Esophagus mucosa (tissue), 1 donor: Measurements from ENCODE around the gene CCDC106. TPM values are rescaled to one million over a fixed set of nuclear protein-coding genes. Genes with fewer than 3 reads are reported as not detected.

Experiments
- ATAC-seq: fragments of 200-7000 bp; cut with Tn5 transposase; one replicate; pipeline ENCODE4 v1.9.1; 2020
- total RNA-seq: library from RNA; stranded (reverse); gene quantifications from one replicate; pipeline ENCODE4 v1.2.4, GENCODE V29; 2023
- donor health status: DM: yes; HTN: yes; CAD: no.

The CCDC106 gene
- total RNA-seq, 1 donor from 2014 or later: 4.7 TPM

DNA sequence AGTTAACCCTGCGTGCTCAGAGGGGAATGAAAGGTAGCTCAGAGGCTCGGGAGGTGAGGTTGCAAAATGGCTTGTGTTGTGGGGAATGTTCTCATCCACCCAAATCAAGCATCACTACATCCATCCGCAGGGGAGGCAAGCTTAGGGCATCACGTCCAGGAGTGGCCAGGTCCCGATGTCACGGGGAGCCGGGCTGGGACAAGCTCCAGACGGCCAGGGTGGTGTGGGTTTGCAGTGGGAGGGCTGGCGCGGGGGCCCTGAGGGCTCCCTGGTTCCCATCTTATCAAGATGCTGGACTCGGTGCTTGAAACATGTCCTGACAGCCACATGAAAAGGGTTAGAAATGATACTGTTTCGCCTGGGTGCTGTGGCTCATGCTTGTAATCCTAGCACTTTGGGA lies 52.8 kb downstream of the CCDC106 start:
- no peak for ATAC-seq

DNA sequence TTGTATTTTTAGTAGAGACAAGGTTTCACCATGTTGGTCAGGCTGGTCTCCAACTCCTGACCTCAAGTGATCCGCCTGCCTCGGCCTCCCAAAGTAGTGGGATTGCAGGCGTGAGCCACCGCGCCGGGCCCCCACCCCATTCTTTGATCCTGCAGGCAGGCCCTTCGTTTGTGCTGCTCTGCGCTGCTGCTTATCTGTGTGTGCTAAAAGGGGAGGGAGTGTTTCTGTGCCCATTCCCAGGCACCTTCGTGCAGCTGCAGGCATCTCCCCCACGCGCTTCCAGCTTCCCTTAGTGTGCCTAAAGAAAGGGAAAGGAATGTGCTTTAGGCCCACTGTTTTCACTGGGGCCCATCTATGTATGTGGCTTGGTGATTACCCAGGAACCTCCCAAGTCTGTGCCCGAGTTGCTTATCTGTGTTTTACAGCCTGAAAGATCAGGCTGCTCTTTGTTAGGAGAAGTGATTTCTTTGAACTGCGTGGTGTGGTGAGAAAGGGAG lies 54.2 kb downstream of the CCDC106 start:
- no peak for ATAC-seq

Other genes starting within 250 kb of the CCDC106 start
- gene UBE2S, start 240.4 kb upstream of the CCDC106 start, total RNA-seq: 76.4 TPM
- not detected for gene SHISA7, start 204.9 kb upstream of the CCDC106 start, total RNA-seq
- 41.9 TPM for gene ISOC2, start 186.6 kb upstream of the CCDC106 start, total RNA-seq
- gene C19orf85, start 183.5 kb upstream of the CCDC106 start, total RNA-seq: not detected
- gene ZNF628, start 171.6 kb upstream of the CCDC106 start, total RNA-seq: 3.7 TPM
- 7.5 TPM for gene NAT14, start 163.0 kb upstream of the CCDC106 start, total RNA-seq
- gene SSC5D, start 159.8 kb upstream of the CCDC106 start, total RNA-seq: 0.24 TPM
- not detected for gene SBK2, start 111.1 kb upstream of the CCDC106 start, total RNA-seq
- gene SBK3, start 102.7 kb upstream of the CCDC106 start, total RNA-seq: 0.80 TPM
- 3.4 TPM for gene ZNF579, start 67.4 kb upstream of the CCDC106 start, total RNA-seq
- 7.1 TPM for gene FIZ1, start 48.7 kb upstream of the CCDC106 start, total RNA-seq
- gene ZNF524, start 47.9 kb upstream of the CCDC106 start, total RNA-seq: 20.1 TPM
- gene ZNF865, start 42.6 kb upstream of the CCDC106 start, total RNA-seq: 5.3 TPM
- 3.8 TPM for gene ZNF784, start 23.6 kb upstream of the CCDC106 start, total RNA-seq
- 13.5 TPM for gene ZNF580, start 7.2 kb upstream of the CCDC106 start, total RNA-seq
- 21.7 TPM for gene ZNF581, start 4.6 kb upstream of the CCDC106 start, total RNA-seq
- gene U2AF2, start 6.8 kb downstream of the CCDC106 start, total RNA-seq: 108 TPM
- 91.9 TPM for gene EPN1, start 27.0 kb downstream of the CCDC106 start, total RNA-seq
- not detected for gene NLRP9, start 90.2 kb downstream of the CCDC106 start, total RNA-seq
- gene RFPL4A, start 110.9 kb downstream of the CCDC106 start, total RNA-seq: not detected
- not detected for gene RFPL4AL1, start 120.9 kb downstream of the CCDC106 start, total RNA-seq
- not detected for gene NLRP11, start 183.8 kb downstream of the CCDC106 start, total RNA-seq
- gene NLRP4, start 188.3 kb downstream of the CCDC106 start, total RNA-seq: not detected